B cell (primary cell): ENCODE data around the gene ZNF496. TPM values are rescaled to one million over a fixed set of nuclear protein-coding genes. Genes with fewer than 3 reads are reported as not detected.
"Not testable (repeated sequence)": the region's sequence is repeated elsewhere in the genome, so short reads cannot be mapped to it uniquely, and the experiment has no call there.

Experiments used
- ATAC-seq: fragments of 200-7000 bp; cut with Tn5 transposase; one replicate; pipeline ENCODE4 v1.10.0; 2021; ENCODE audit warnings: low read depth, mild to moderate bottlenecking, moderate number of reproducible peaks, moderate library complexity
- CTCF ChIA-PET: fragments of 350-600 bp; sonication (Branson Sonifier 250); formaldehyde crosslinking; loops from one replicate; lab custom pipeline; 2021; ENCODE audit warnings: antibody characterized with exemption, inconsistent platforms; lab: Charles Lee
- POLR2A ChIA-PET: fragments of 350-600 bp; sonication (Branson Sonifier 250); formaldehyde crosslinking; loops from one replicate; lab custom pipeline; 2021; ENCODE audit warnings: antibody characterized with exemption; lab: Charles Lee
- DNase-seq: peaks from one replicate; pipeline ENCODE4 v3.0.0; 2013
- H2AFZ ChIP-seq: 2 replicates; pipeline ENCODE4 v1.6.1; 2012; ENCODE audit warnings: mild to moderate bottlenecking, low read depth, low read length; ENCODE audit not compliant: insufficient read depth, poor library complexity, severe bottlenecking
- H3K27ac ChIP-seq, 2 donors: 1 replicate in 1 of 2; 2 replicates in 1 of 2; pipeline ENCODE4 v1.5.1; 2012 to 2013; ENCODE audit warnings: low read length in 2 of 2, mild to moderate bottlenecking in 2 of 2, moderate library complexity in 1 of 2
- H3K27me3 ChIP-seq, 4 experiments: fragments of 200-600 bp in 1 of 4; sonication (generic) in 1 of 4; replicated peaks in 1 of 4; 1 replicate in 2 of 4; 2 replicates in 2 of 4; pipeline versions ENCODE4 v1.6.1 to v1.7.0; 2013 to 2016; ENCODE audit warnings: low read length in 3 of 4, mild to moderate bottlenecking in 2 of 4, mixed read lengths in 1 of 4, moderate library complexity in 1 of 4; ENCODE audit not compliant: insufficient read depth in 4 of 4, control insufficient read depth in 3 of 4; ENCODE audit errors: control extremely low read depth in 1 of 4
- H3K36me3 ChIP-seq, 2 experiments: replicated peaks in 1 of 2; 1 replicate in 1 of 2; 2 replicates in 1 of 2; pipeline versions ENCODE4 v1.6.1 to v1.7.1; 2013; ENCODE audit warnings: low read length in 1 of 2; ENCODE audit not compliant: insufficient read depth in 2 of 2, control insufficient read depth in 1 of 2; ENCODE audit errors: control extremely low read depth in 1 of 2, extremely low read depth in 1 of 2
- H3K4me1 ChIP-seq, 2 donors: fragments of 200-600 bp in 1 of 2; sonication (generic) in 1 of 2; 1 replicate in 1 of 2; 2 replicates in 1 of 2; pipeline versions ENCODE4 v1.5.1 to v1.6.1; 2013 to 2017; ENCODE audit warnings: low read length in 2 of 2; ENCODE audit not compliant: control insufficient read depth in 2 of 2, insufficient read depth in 2 of 2
- H3K4me2 ChIP-seq: replicated peaks from 2 replicates; pipeline ENCODE3; 2012; ENCODE audit warnings: mild to moderate bottlenecking, low read depth, low read length; ENCODE audit not compliant: poor library complexity, severe bottlenecking
- H3K4me3 ChIP-seq, 5 experiments: fragments of 200-600 bp in 1 of 5; sonication (generic) in 1 of 5; 1 replicate in 3 of 5; 2 replicates in 2 of 5; pipeline versions ENCODE4 v1.5.1 to v1.7.0; 2011 to 2016; ENCODE audit warnings: low read length in 4 of 5, mild to moderate bottlenecking in 4 of 5, low read depth in 2 of 5, control low read depth in 1 of 5, moderate library complexity in 1 of 5; ENCODE audit not compliant: insufficient read depth in 1 of 5; ENCODE audit errors: control extremely low read depth in 1 of 5, extremely low read depth in 1 of 5
- H3K79me2 ChIP-seq: fragments of 200-600 bp; sonication (generic); one replicate; pipeline ENCODE4 v1.6.0; 2016; ENCODE audit warnings: low read length; ENCODE audit not compliant: control insufficient read depth, insufficient read depth
- H3K9ac ChIP-seq: fragments of 200-600 bp; sonication (generic); 2 replicates; pipeline ENCODE4 v1.6.1; 2017; ENCODE audit warnings: mild to moderate bottlenecking, low read length, moderate library complexity
- H3K9me3 ChIP-seq, 3 donors: one replicate each; pipeline versions ENCODE4 v1.6.1 to v1.7.1; 2013; ENCODE audit warnings: low read length in 2 of 3; ENCODE audit not compliant: control insufficient read depth in 2 of 3, insufficient read depth in 1 of 3; ENCODE audit errors: control extremely low read depth in 1 of 3
- H4K20me1 ChIP-seq: 2 replicates; pipeline ENCODE4 v1.6.0; 2012; ENCODE audit warnings: mild to moderate bottlenecking, low read length; ENCODE audit not compliant: insufficient read depth, control insufficient read depth, poor library complexity, severe bottlenecking
- H3K27ac Mint-ChIP-seq: one replicate; pipeline ENCODE4 v1.8.0; 2021; ENCODE audit warnings: mixed read lengths
- H3K27me3 Mint-ChIP-seq: one replicate; pipeline ENCODE4 v1.8.0; 2021; ENCODE audit warnings: mixed read lengths
- H3K4me1 Mint-ChIP-seq: one replicate; pipeline ENCODE4 v1.8.0; 2021; ENCODE audit warnings: mixed read lengths
- H3K4me3 Mint-ChIP-seq: one replicate; pipeline ENCODE4 v1.8.0; 2021; ENCODE audit warnings: mixed read lengths
- H3K9me3 Mint-ChIP-seq: one replicate; pipeline ENCODE4 v1.8.0; 2022; ENCODE audit warnings: mixed read lengths; ENCODE audit not compliant: insufficient read depth
- EZH2 ChIP-seq: IDR thresholded peaks from 2 replicates; pipeline ENCODE4 v1.6.1; 2012; ENCODE audit warnings: borderline replicate concordance, low read depth, mild to moderate bottlenecking, moderate library complexity, low read length; ENCODE audit not compliant: insufficient read depth, poor library complexity, severe bottlenecking
- WGBS: methylation state at CpG from one replicate; pipeline ENCODE4 v1.1.5; 2013; ENCODE audit warnings: missing lambda C conversion rate; ENCODE audit not compliant: insufficient coverage; 5-methylcytosine and 5-hydroxymethylcytosine counted together
- intact Hi-C: fragments of 100-400 bp; cut with micrococcal nuclease; formaldehyde crosslinking; loops from one replicate; pipeline ENCODE4 v1.10.0; 2022
- polyA plus RNA-seq: library from polyadenylated mRNA; depleted of rRNA; stranded (reverse); fragments of >200 nt; gene quantifications from 2 replicates; pipeline ENCODE4 v1.2.3, GENCODE V29; 2012
- total RNA-seq, 2 donors: library from RNA; stranded (reverse); fragments of 120-200 nt in 1 of 2; gene quantifications; 1 replicate in 1 of 2; 2 replicates in 1 of 2; pipeline versions ENCODE4 v1.2.3 to v1.2.4, GENCODE V29; 2013 to 2022
- TF ChIP-seq, protein P1 (sequence below): fragments of 200-600 bp; IDR thresholded peaks from one replicate; pipeline ENCODE4 v1.8.0; 2022; ENCODE audit warnings: antibody characterized with exemption, mild to moderate bottlenecking

ZNF496 gene
- total and polyA plus RNA-seq, 2 donors (not counting 1 experiment from before 2014, with no cell fraction given): 9.9 to 22.6 TPM

- intact Hi-C loops: no loop called here
- CTCF ChIA-PET: interaction anchor here (1.0 kb wide), 1 partner anchor 110 kb away, joined by 5 read pairs; no protein-coding TSS in a partner anchor
- no peak overlapping the region for H3K4me2 ChIP-seq
These were observed 45.0 kb upstream of the ZNF496 start for GRCh38 chr1:247376659-247377058.

GRCh38 chr1:247375747-247376146, 44.1 kb upstream of the ZNF496 start:
- peaks cover 0 to 9% (median 0%) of the 10 kb centered on the region in 4 experiments for H3K27me3 ChIP-seq
- ChIA-PET POLR2A (no interaction called here), CTCF (interaction anchor here (4.4 kb wide), 1 partner anchor 112 kb away, joined by 235 read pairs; no protein-coding TSS in a partner anchor)
- no peaks in the 10 kb centered on the region for H4K20me1 ChIP-seq
- H3K9me3 ChIP-seq: peaks cover 0 to 3% (median 0%) of the 10 kb centered on the region in 3 donors
- peaks cover 24% of the 10 kb centered on the region for H3K27me3 Mint-ChIP-seq
- H2AFZ ChIP-seq: no peak overlapping the region
- WGBS: 81% methylated on average over 11 of the region's 14 CpGs
- H3K4me3 Mint-ChIP-seq: no peak overlapping the region
- no peak for ATAC-seq
- no peaks in the 10 kb centered on the region for H3K36me3 ChIP-seq
- intact Hi-C loops: no loop called here
- H3K4me1 Mint-ChIP-seq: peaks cover 7% of the 10 kb centered on the region
- H3K4me3 ChIP-seq: no peak overlapping the region
- H3K9me3 Mint-ChIP-seq: no peaks in the 10 kb centered on the region
- H3K9ac ChIP-seq: no peak overlapping the region
- no peak overlapping the region for H3K27ac Mint-ChIP-seq
- H3K4me2 ChIP-seq: no peak overlapping the region
- H3K79me2 ChIP-seq: no peaks in the 10 kb centered on the region
- TF ChIP-seq, protein P1, sequence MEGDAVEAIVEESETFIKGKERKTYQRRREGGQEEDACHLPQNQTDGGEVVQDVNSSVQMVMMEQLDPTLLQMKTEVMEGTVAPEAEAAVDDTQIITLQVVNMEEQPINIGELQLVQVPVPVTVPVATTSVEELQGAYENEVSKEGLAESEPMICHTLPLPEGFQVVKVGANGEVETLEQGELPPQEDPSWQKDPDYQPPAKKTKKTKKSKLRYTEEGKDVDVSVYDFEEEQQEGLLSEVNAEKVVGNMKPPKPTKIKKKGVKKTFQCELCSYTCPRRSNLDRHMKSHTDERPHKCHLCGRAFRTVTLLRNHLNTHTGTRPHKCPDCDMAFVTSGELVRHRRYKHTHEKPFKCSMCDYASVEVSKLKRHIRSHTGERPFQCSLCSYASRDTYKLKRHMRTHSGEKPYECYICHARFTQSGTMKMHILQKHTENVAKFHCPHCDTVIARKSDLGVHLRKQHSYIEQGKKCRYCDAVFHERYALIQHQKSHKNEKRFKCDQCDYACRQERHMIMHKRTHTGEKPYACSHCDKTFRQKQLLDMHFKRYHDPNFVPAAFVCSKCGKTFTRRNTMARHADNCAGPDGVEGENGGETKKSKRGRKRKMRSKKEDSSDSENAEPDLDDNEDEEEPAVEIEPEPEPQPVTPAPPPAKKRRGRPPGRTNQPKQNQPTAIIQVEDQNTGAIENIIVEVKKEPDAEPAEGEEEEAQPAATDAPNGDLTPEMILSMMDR: no peak
- no peak for TF ChIP-seq EZH2
- DNase-seq: no peak
- H3K4me1 ChIP-seq: peaks cover 0 to 2% of the 10 kb centered on the region in 2 donors
- H3K27ac ChIP-seq: no peak overlapping the region

More at GRCh38 chr1:247376659-247377058, 45.0 kb upstream of the ZNF496 start:
- no peaks in the 10 kb centered on the region for H4K20me1 ChIP-seq
- DNase-seq (no peak), ATAC-seq (no peak)
- WGBS: no CpG with 5 or more reads among the region's 7 CpGs
- no peak overlapping the region for H3K4me3 ChIP-seq
- no peaks in the 10 kb centered on the region for H3K79me2 ChIP-seq
- Mint-ChIP-seq H3K9me3 (no peaks in the 10 kb centered on the region), H3K4me1 (peaks cover 7% of the 10 kb centered on the region), H3K27me3 (peaks cover 25% of the 10 kb centered on the region), H3K27ac (no peak overlapping the region), H3K4me3 (no peak overlapping the region)
- peaks cover 0 to 7% (median 0%) of the 10 kb centered on the region in 4 experiments for H3K27me3 ChIP-seq
- peaks cover 0 to 2% of the 10 kb centered on the region in 2 donors for H3K4me1 ChIP-seq
- TF ChIP-seq EZH2: no peak
- TF ChIP-seq, protein P1: no peak
- no peak overlapping the region for H3K9ac ChIP-seq
- peaks cover 0 to 3% (median 0%) of the 10 kb centered on the region in 3 donors for H3K9me3 ChIP-seq
- POLR2A ChIA-PET: no interaction called here
- H3K36me3 ChIP-seq: no peaks in the 10 kb centered on the region
- H3K27ac ChIP-seq: no peak overlapping the region
- H2AFZ ChIP-seq: no peak overlapping the region

GRCh38 chr1:247374651-247375334, 43.1 kb upstream of the ZNF496 start:
- H3K4me3 Mint-ChIP-seq, H3K4me1 Mint-ChIP-seq, H3K4me3 ChIP-seq, H3K79me2 ChIP-seq, H3K4me2 ChIP-seq, H3K27me3 ChIP-seq, DNase-seq, H3K9me3 Mint-ChIP-seq, H3K9ac ChIP-seq, H3K27ac Mint-ChIP-seq, H3K27ac ChIP-seq, H4K20me1 ChIP-seq, H2AFZ ChIP-seq, H3K4me1 ChIP-seq, H3K36me3 ChIP-seq, ATAC-seq, H3K9me3 ChIP-seq: not testable (repeated sequence)
- POLR2A ChIA-PET: interaction anchor here (0.7 kb wide), 1 partner anchor 470 kb away, joined by 3 read pairs; no protein-coding TSS in a partner anchor
- intact Hi-C loops: loop anchor here (5.0 kb wide), 2 partner anchors 203 to 467 kb away; no protein-coding TSS in a partner anchor
- CTCF ChIA-PET: interaction anchor here (0.6 to 4.4 kb wide), 11 partner anchors 14 to 203 kb away, joined by 3 to 235 read pairs (median 7); partner anchors contain the start of gene ZNF496
- H3K27me3 Mint-ChIP-seq: peaks cover 22% of the 10 kb centered on the region
- 100% methylated on average over 4 of the region's 8 CpGs for WGBS
